IMR-90 (cell line): ENCODE results near the gene PRRC2B. TPM values are rescaled to one million over a fixed set of nuclear protein-coding genes. Genes with fewer than 3 reads are reported as not detected.

Experiments used
- ATAC-seq: fragments of 200-7000 bp; cut with Tn5 transposase; 2 replicates; pipeline ENCODE4 v1.9.1; 2020; ENCODE audit warnings: low read depth, mild to moderate bottlenecking, moderate library complexity
- BruUV-seq: library from RNA; stranded (reverse); fragments of 400-500 nt; replicated peaks from 2 replicates; lab custom pipeline; 2021; lab: Mats Ljungman, UMichigan
- CTCF ChIA-PET: fragments of 300-600 bp; formaldehyde crosslinking; extraction: SDS; loops from one replicate; lab custom pipeline; 2021; ENCODE audit warnings: antibody characterized with exemption; lab: Yijun Ruan, JAX
- POLR2A ChIA-PET: fragments of 300-600 bp; sonication (Branson Sonifier 250); formaldehyde crosslinking; loops from one replicate; lab custom pipeline; 2022; ENCODE audit warnings: antibody characterized with exemption; ENCODE audit not compliant: unreplicated experiment; lab: Charles Lee
- DNase-seq: peaks from one replicate; pipeline ENCODE4 v3.0.0; 2013
- H2AFZ ChIP-seq: replicated peaks from 2 replicates; pipeline ENCODE3; 2013; ENCODE audit warnings: low read length, mild to moderate bottlenecking; ENCODE audit not compliant: poor library complexity
- H2AK5ac ChIP-seq: 2 replicates; pipeline ENCODE4 v1.6.1; 2013; ENCODE audit warnings: low read depth, low read length, inconsistent platforms
- H2AK9ac ChIP-seq: replicated peaks from 2 replicates; pipeline ENCODE3; 2013; ENCODE audit warnings: mild to moderate bottlenecking, low read depth, low read length, moderate library complexity; ENCODE audit not compliant: poor library complexity
- H2BK120ac ChIP-seq: 2 replicates; pipeline ENCODE4 v1.6.1; 2013; ENCODE audit warnings: low read depth, low read length, inconsistent platforms
- H2BK15ac ChIP-seq: 3 replicates; pipeline ENCODE4 v1.6.1; 2013; ENCODE audit warnings: low read depth, low read length, inconsistent platforms
- H2BK20ac ChIP-seq: 2 replicates; pipeline ENCODE4 v1.6.1; 2013; ENCODE audit warnings: low read depth, mild to moderate bottlenecking, inconsistent platforms, low read length, moderate library complexity
- H2BK5ac ChIP-seq: 2 replicates; pipeline ENCODE4 v1.6.1; 2013; ENCODE audit warnings: mild to moderate bottlenecking, low read depth, low read length, inconsistent platforms; ENCODE audit not compliant: poor library complexity, severe bottlenecking
- H3K14ac ChIP-seq: replicated peaks from 2 replicates; pipeline ENCODE4 v1.6.1; 2013; ENCODE audit warnings: low read depth, low read length, inconsistent platforms
- H3K18ac ChIP-seq: 2 replicates; pipeline ENCODE4 v1.6.1; 2013; ENCODE audit warnings: low read depth, low read length, control low read depth
- H3K23ac ChIP-seq: 2 replicates; pipeline ENCODE4 v1.6.1; 2013; ENCODE audit warnings: low read depth, low read length, inconsistent platforms
- H3K27ac ChIP-seq: 2 replicates; pipeline ENCODE4 v1.5.1; 2013; ENCODE audit warnings: mild to moderate bottlenecking, control low read depth, low read length; ENCODE audit not compliant: insufficient read depth
- H3K27me3 ChIP-seq: 2 replicates; pipeline ENCODE4 v1.6.1; 2013; ENCODE audit warnings: low read length; ENCODE audit not compliant: control insufficient read depth, insufficient read depth
- H3K36me3 ChIP-seq: 2 replicates; pipeline ENCODE4 v1.6.1; 2013; ENCODE audit warnings: low read length, mixed read lengths; ENCODE audit not compliant: control insufficient read depth, insufficient read depth
- H3K4ac ChIP-seq: 2 replicates; pipeline ENCODE4 v1.6.1; 2013; ENCODE audit warnings: low read depth, low read length, inconsistent platforms
- H3K4me1 ChIP-seq: 2 replicates; pipeline ENCODE4 v1.6.1; 2013; ENCODE audit warnings: low read length, mixed read lengths; ENCODE audit not compliant: control insufficient read depth, insufficient read depth
- H3K4me2 ChIP-seq: 2 replicates; pipeline ENCODE4 v1.6.1; 2013; ENCODE audit warnings: low read depth, mild to moderate bottlenecking, control low read depth, low read length, moderate library complexity
- H3K4me3 ChIP-seq: 2 replicates; pipeline ENCODE4 v1.5.1; 2013; ENCODE audit warnings: low read depth, mild to moderate bottlenecking, control low read depth, low read length, moderate library complexity; ENCODE audit not compliant: insufficient read depth
- H3K56ac ChIP-seq: 2 replicates; pipeline ENCODE4 v1.6.1; 2013; ENCODE audit warnings: low read length, inconsistent platforms; ENCODE audit not compliant: insufficient read depth; ENCODE audit errors: extremely low read depth
- H3K79me1 ChIP-seq, 2 experiments: 2 replicates each; pipeline ENCODE4 v1.6.1; 2013; ENCODE audit warnings: low read length in 2 of 2, inconsistent platforms in 1 of 2, low read depth in 1 of 2
- H3K9ac ChIP-seq: 2 replicates; pipeline ENCODE4 v1.6.1; 2013; ENCODE audit warnings: low read depth, low read length, control low read depth
- H3K9me1 ChIP-seq: 2 replicates; pipeline ENCODE4 v1.6.1; 2013; ENCODE audit warnings: low read length, inconsistent platforms; ENCODE audit not compliant: insufficient read depth
- H3K9me3 ChIP-seq: 2 replicates; pipeline ENCODE4 v1.6.1; 2013; ENCODE audit warnings: low read length; ENCODE audit not compliant: control insufficient read depth, insufficient read depth
- H4K20me1 ChIP-seq: 2 replicates; pipeline ENCODE4 v1.6.1; 2013; ENCODE audit warnings: low read length, inconsistent platforms; ENCODE audit not compliant: insufficient read depth
- H4K5ac ChIP-seq: 2 replicates; pipeline ENCODE4 v1.6.1; 2013; ENCODE audit warnings: mild to moderate bottlenecking, low read depth, low read length, control low read depth
- H4K8ac ChIP-seq, 2 experiments: 2 replicates each; pipeline ENCODE4 v1.6.1; 2013; ENCODE audit warnings: low read depth in 2 of 2, low read length in 2 of 2, control low read depth in 1 of 2, inconsistent platforms in 1 of 2
- H4K91ac ChIP-seq: 2 replicates; pipeline ENCODE4 v1.6.1; 2013; ENCODE audit warnings: low read depth, low read length, inconsistent platforms; ENCODE audit not compliant: insufficient read depth
- CEBPB ChIP-seq: IDR thresholded peaks from 2 replicates; pipeline ENCODE4 v1.6.1; 2012; ENCODE audit warnings: low read depth, low read length, improper control_type of control experiment
- NFE2L2 ChIP-seq: fragments of 150-350 bp; IDR thresholded peaks from 2 replicates; pipeline ENCODE4 v1.6.1; 2016; ENCODE audit warnings: low read depth, mild to moderate bottlenecking, low read length
- RCOR1 ChIP-seq: IDR thresholded peaks from 2 replicates; pipeline ENCODE4 v1.6.1; 2012; ENCODE audit warnings: mild to moderate bottlenecking, low read length, improper control_type of control experiment; ENCODE audit not compliant: insufficient replicate concordance
- WGBS, 2 experiments: methylation state at CpG; one replicate each; pipeline versions ENCODE4 v1.1.5 to v1.1.7; 2013; ENCODE audit warnings: missing lambda C conversion rate in 2 of 2; ENCODE audit not compliant: insufficient read length in 1 of 2; ENCODE audit errors: extremely low coverage in 2 of 2; 5-methylcytosine and 5-hydroxymethylcytosine counted together
- dilution Hi-C: fragments of 300-500 bp; cut with HindIII; formaldehyde crosslinking; loops from one replicate; pipeline ENCODE4 v1.14.3; 2018; ENCODE audit warnings: low sequenced_read_pairs; ENCODE audit not compliant: unreplicated experiment
- in situ Hi-C: fragments of 300-500 bp; cut with MboI; formaldehyde crosslinking; loops from 3 replicates; pipeline ENCODE4 v1.14.3; 2019; ENCODE audit warnings: low sequenced_read_pairs, inconsistent platforms, mixed read lengths
- intact Hi-C: fragments of 100-400 bp; cut with micrococcal nuclease; formaldehyde crosslinking; loops from 2 replicates; pipeline ENCODE4 v1.10.0; 2022
- polyA plus RNA-seq, 3 experiments: library from polyadenylated mRNA; depleted of rRNA; stranded (reverse); fragments of >200 nt; gene quantifications; 2 replicates each; pipeline ENCODE4 v1.2.3, GENCODE V29; 2012; ENCODE audit warnings: low replicate concordance in 1 of 3
- total RNA-seq: library from RNA; depleted of rRNA; stranded (reverse); fragments of >200 nt; gene quantifications from 2 replicates; pipeline ENCODE4 v1.2.3, GENCODE V29; 2012
- TF ChIP-seq, protein P1 (sequence below): conservative IDR thresholded peaks from 2 replicates; pipeline ENCODE4 v1.5.1; 2012; ENCODE audit warnings: mild to moderate bottlenecking, low read depth, low read length, improper control_type of control experiment

PRRC2B gene
- total and polyA plus RNA-seq, 2 of the 4 experiments (the other 2 are of a cell fraction) = 19.4 to 39.1 TPM

- no peak overlapping the region for H2BK5ac ChIP-seq
- no peak overlapping the region for H4K5ac ChIP-seq
- H3K9me1 ChIP-seq = no peaks in the 10 kb centered on the region; the same call in 1 of the 2 replicates
- no peaks in the 10 kb centered on the region for H4K20me1 ChIP-seq
- H3K14ac ChIP-seq = no peak overlapping the region
- ATAC-seq (no peak), DNase-seq (no peak)
- no peak overlapping the region for H2BK15ac ChIP-seq
- no peak overlapping the region for H3K4ac ChIP-seq
- H2BK120ac ChIP-seq = no peak overlapping the region
- no peak overlapping the region for H3K18ac ChIP-seq
- H3K4me1 ChIP-seq = peaks cover 7% of the 10 kb centered on the region; the same call in 1 of the 2 replicates
- H3K27me3 ChIP-seq = no peaks in the 10 kb centered on the region
- no peak overlapping the region for H4K91ac ChIP-seq
- intact Hi-C loops (no loop called here), in situ Hi-C loops (no loop called here), dilution Hi-C loops (no loop called here)
- H3K4me2 ChIP-seq = no peak overlapping the region
- H3K27ac ChIP-seq = no peak overlapping the region
- no CpG with 5 or more reads among the region's 1 CpG for WGBS, 2 experiments
- no peak overlapping the region for H3K23ac ChIP-seq
- no TSS peak for BruUV-seq
- CTCF ChIA-PET = no interaction called here
- no peak overlapping the region for H2BK20ac ChIP-seq
- no peak overlapping the region for H2AK9ac ChIP-seq
- no peaks in the 10 kb centered on the region for H3K79me1 ChIP-seq
- H3K9ac ChIP-seq = no peak overlapping the region
- no peaks in the 10 kb centered on the region for H3K9me3 ChIP-seq
- H2AFZ ChIP-seq = no peak overlapping the region
- no peak overlapping the region for H3K56ac ChIP-seq
- no peak overlapping the region for H4K8ac ChIP-seq
- H3K4me3 ChIP-seq = no peak overlapping the region
- H3K36me3 ChIP-seq = no peaks in the 10 kb centered on the region
- TF ChIP-seq RCOR1 (no peak), CEBPB (no peak), NFE2L2 (no peak)
- TF ChIP-seq, protein P1, sequence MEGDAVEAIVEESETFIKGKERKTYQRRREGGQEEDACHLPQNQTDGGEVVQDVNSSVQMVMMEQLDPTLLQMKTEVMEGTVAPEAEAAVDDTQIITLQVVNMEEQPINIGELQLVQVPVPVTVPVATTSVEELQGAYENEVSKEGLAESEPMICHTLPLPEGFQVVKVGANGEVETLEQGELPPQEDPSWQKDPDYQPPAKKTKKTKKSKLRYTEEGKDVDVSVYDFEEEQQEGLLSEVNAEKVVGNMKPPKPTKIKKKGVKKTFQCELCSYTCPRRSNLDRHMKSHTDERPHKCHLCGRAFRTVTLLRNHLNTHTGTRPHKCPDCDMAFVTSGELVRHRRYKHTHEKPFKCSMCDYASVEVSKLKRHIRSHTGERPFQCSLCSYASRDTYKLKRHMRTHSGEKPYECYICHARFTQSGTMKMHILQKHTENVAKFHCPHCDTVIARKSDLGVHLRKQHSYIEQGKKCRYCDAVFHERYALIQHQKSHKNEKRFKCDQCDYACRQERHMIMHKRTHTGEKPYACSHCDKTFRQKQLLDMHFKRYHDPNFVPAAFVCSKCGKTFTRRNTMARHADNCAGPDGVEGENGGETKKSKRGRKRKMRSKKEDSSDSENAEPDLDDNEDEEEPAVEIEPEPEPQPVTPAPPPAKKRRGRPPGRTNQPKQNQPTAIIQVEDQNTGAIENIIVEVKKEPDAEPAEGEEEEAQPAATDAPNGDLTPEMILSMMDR = no peak
- POLR2A ChIA-PET = no interaction called here
- no peak overlapping the region for H2AK5ac ChIP-seq
These were observed 28.3 kb upstream of the PRRC2B start for GRCh38 chr9:131365546-131365945.
